GM20000 (cell line): ENCODE results near the gene EXD1.

Experiments
- DNase-seq: peaks from one replicate; pipeline ENCODE4 v3.0.0; 2012; ENCODE audit warnings: low spot score
- TF ChIP-seq, protein P1 (sequence below): IDR thresholded peaks from 2 replicates; pipeline ENCODE4 v1.5.1; 2012; ENCODE audit warnings: mild to moderate bottlenecking, control low read depth; ENCODE audit errors: extremely low read depth, missing control alignments

EXD1 gene

DNA sequence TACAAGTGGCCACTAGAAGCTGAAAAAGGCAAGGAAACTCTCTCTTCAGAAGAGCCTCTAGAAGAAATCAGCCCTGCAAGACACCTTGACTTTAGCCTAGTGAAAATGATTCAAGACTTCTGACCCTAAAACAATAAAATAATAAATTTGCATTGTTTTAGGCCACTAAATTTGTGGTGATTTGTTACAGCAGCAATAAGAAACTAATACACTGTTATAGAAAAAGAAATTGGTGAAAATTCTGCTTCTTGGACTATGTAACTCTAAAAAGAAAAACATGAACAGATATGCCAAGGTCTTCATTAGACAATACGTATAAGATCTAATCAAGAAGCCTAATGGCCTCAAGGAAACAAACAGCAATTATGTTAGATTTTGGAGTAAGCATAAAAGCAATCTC lies 36.1 kb downstream of the EXD1 start:
- TF ChIP-seq, protein P1, sequence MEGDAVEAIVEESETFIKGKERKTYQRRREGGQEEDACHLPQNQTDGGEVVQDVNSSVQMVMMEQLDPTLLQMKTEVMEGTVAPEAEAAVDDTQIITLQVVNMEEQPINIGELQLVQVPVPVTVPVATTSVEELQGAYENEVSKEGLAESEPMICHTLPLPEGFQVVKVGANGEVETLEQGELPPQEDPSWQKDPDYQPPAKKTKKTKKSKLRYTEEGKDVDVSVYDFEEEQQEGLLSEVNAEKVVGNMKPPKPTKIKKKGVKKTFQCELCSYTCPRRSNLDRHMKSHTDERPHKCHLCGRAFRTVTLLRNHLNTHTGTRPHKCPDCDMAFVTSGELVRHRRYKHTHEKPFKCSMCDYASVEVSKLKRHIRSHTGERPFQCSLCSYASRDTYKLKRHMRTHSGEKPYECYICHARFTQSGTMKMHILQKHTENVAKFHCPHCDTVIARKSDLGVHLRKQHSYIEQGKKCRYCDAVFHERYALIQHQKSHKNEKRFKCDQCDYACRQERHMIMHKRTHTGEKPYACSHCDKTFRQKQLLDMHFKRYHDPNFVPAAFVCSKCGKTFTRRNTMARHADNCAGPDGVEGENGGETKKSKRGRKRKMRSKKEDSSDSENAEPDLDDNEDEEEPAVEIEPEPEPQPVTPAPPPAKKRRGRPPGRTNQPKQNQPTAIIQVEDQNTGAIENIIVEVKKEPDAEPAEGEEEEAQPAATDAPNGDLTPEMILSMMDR: no peak

DNA sequence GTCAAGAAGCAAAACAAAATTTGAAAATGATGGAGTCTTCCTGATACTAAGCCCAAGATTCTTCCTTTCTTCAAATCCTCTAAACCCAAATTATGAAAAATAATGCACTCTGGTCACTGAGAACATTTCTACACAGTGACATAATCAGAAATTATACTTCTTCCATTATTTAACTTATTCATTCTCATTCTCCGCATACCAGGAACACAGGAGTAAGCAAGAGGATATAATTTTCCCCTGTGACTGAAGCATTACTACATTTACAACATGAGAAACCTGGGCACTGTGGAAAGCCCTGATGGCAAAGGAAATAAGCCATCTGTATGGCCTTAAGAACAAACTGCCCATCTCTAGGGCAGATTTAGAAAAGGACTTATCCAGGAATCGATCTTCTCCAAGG lies 47.0 kb downstream of the EXD1 start:
- TF ChIP-seq, protein P1: no peak
- no peak for DNase-seq

More for the DNA sequence above, 36.1 kb downstream of the EXD1 start:
- DNase-seq: no peak

DNA sequence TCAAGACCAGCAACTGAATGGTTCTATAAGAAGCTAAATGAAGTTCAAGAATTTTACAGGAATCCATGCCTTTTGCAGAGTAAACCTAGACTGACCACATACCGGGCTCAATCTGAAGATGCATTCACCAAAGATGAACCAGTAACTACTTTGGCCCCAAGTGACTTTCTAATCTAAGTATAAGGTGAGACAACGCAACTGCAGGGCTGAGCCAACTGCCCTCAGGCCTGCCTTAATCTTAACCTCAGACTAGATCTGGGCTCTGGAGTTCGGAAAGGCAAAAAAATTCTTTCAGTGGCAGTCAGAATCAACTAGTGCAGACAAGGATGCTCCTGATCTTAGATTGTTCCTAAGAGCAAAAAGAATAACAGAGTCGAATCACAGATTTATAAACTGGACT lies 48.3 kb downstream of the EXD1 start:
- TF ChIP-seq, protein P1: no peak
- no peak for DNase-seq

DNA sequence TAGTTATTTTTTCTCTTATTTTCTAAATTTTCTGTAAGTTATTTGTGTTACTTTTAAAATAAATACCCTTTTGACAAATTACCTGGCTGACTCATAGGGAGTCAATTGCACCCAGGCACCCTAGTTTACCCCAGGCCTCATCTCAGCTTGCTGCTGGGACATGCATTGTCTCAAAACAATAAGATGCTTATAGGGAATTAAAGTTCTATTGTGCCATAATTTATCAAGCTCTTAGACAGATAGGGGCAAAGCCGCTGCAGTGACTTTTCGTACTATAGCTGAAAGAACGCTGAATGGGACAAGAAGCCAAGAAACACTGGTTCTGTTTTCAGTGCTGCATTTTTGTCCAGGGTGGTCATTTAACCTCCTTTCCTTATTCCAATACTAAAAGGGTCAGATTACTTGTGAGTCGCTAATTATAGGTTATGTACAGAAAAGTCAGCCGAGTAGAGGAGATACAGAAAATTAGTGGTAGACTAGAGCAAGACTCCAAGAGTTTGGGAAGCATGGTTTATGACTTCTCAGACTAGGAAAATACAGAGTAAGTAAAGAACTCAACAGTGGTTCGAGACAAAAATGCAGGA lies 50.3 kb downstream of the EXD1 start:
- no peak for DNase-seq
- TF ChIP-seq, protein P1: no peak

DNA sequence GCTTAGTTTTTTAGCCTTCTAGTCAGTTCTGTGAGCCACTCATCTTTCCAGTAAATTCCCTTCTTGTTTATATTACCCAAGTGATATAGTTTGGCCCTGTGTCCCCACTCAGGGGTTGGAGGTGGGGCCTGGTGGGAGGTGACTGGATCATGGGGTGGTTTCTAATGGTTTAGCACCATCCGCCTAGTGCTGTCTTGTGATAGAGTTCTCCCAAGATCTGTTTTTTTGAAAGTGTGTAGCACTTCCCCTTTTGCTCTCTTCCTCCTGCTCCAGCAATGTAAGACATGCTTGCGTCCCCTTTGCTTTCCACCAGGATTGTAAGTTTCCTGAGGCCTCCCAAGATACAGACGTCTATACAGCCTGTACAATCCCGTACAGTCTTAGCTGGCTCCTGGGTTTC lies 60.8 kb downstream of the EXD1 start:
- TF ChIP-seq, protein P1: no peak
- DNase-seq: no peak

DNA sequence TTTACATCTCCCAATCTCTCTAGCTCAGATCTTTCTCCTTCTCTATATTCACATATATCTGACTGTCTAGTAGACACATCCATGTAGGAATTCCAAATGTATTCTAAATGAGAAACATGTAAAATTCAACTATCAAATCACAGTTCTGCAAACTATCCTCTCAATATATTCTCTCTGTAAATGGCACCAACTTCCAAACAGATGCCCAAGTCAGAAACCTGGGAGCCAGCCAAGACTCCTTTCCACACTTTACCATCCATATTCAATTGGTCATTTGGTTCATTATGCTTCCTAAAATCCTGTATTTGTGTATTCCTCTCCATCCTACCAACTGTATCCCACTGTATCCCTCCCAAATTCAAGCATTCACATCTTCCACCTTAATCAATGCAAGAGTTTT lies 61.5 kb downstream of the EXD1 start:
- no peak for DNase-seq
- TF ChIP-seq, protein P1: no peak

DNA sequence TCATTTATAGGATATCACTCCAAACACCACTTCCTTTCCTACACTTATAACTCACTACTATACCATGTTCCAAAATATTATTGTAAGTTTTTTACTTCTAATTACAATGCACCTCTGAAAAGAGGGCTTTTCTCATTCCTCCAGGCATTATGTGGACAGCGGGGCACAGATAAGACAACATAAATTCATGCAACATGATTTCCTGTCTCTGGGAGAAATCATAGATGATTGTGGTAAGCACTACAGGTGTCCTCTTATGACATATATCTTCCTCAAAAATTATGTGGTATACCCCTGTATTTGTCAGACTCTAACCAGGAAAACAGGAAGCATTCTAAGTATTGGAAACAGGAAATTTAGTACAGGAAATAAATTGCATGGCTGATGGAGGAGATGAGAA lies 68.8 kb downstream of the EXD1 start:
- TF ChIP-seq, protein P1: no peak
- no peak for DNase-seq
